Hematopoietic multipotent progenitor cell treated with erythropoietin and hydrocortisone succinate and interleukin-3 and kit ligand, for 6 days (in vitro differentiated cells): ENCODE results near the gene CTCFL.

Experiments used
- DNase-seq: peaks from one replicate; pipeline ENCODE4 v3.0.0-alpha.2; 2015

The CTCFL gene

GRCh38 chr20:57524511-57525176 is at the start of gene CTCFL:
Gene CTCFL (minus strand): TSS chr20:57525140. CDS start chr20:57524205, 935 bp downstream.
- DNase-seq = no peak

GRCh38 chr20:57573894-57574293 is 49.0 kb upstream of the CTCFL start:
- peak; percentile 73 for DNase-seq

GRCh38 chr20:57573242-57573641 is 48.3 kb upstream of the CTCFL start:
- DNase-seq = no peak

- no peak for DNase-seq
Observed at GRCh38 chr20:57571782-57572416, 47.0 kb upstream of the CTCFL start.

GRCh38 chr20:57570920-57571319 is 46.0 kb upstream of the CTCFL start:
- no peak for DNase-seq

- no peak for DNase-seq
Observed at GRCh38 chr20:57570145-57570850, 45.4 kb upstream of the CTCFL start.

- no peak for DNase-seq
Observed at GRCh38 chr20:57568960-57569359, 44.0 kb upstream of the CTCFL start.

- no peak for DNase-seq
Observed at GRCh38 chr20:57568088-57568896, 43.4 kb upstream of the CTCFL start.

- no peak for DNase-seq
Observed at GRCh38 chr20:57567471-57568079, 42.6 kb upstream of the CTCFL start.

GRCh38 chr20:57566803-57567459 is 42.0 kb upstream of the CTCFL start:
- no peak for DNase-seq

- no peak for DNase-seq
Observed at GRCh38 chr20:57566399-57566798, 41.5 kb upstream of the CTCFL start.

GRCh38 chr20:57564951-57565642 is 40.2 kb upstream of the CTCFL start:
- no peak for DNase-seq

- no peak for DNase-seq
Observed at GRCh38 chr20:57564180-57564802, 39.4 kb upstream of the CTCFL start.

GRCh38 chr20:57563522-57563921 is 38.6 kb upstream of the CTCFL start:
- DNase-seq = no peak

- no peak for DNase-seq
Observed at GRCh38 chr20:57562541-57563465, 37.9 kb upstream of the CTCFL start.

GRCh38 chr20:57561356-57562279 is 36.7 kb upstream of the CTCFL start:
- DNase-seq = no peak

GRCh38 chr20:57560554-57561355 is 35.8 kb upstream of the CTCFL start, which contains the start of gene PCK1:
Gene PCK1 (plus strand): TSS chr20:57561110. CDS start chr20:57561412, 302 bp downstream.
- peak; percentile 91 for DNase-seq
